NCI-H446 (cell line): ENCODE measurements around the gene VPS13D.
"Not testable (repeated sequence)": the region's sequence is repeated elsewhere in the genome, so short reads cannot be mapped to it uniquely, and the experiment has no call there.

ENCODE experiments used
- DNase-seq, 2 experiments: peaks; one replicate each; lab custom pipeline; 2025; lab: John Stamatoyannopoulos, UW

The VPS13D gene

DNA sequence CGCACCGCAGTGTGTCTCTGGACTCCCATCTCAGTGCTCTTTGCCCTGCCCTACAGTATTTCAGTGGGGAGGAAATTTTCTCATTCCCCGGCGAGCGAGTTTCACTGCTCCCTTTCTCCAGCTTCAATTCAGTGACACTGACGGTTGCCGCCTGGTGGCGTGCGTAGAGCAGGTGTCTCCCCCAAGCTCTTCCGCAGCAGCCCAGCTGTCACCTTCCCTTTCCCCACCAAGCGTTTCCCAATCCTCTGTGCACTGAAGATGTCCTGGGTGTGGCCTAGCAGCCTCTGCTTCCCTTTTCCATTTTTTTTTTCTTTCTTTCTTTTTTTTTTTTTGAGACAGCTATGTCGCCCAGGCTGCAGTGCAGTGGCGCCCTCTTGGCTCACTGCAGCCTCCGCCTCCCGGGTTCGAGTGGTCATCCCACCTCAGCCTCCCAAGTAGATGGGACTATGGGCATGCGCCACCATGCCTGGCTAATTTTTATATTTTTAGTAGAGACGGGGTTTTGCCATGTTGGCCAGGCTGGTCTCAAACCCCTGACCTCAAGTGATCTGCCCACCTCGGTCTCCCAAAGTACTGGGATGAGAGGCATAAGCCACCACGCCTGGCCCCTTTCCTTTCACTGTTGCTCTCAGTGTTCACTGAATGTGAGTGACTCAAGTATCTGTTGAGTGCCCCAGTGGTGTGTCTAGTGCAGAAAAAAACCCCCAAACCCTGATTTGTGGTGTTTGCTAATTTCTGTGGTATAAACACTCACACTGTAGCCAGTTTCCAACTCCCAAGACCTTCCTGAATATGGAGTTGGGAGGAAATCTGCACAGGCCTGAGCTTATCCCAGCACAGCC is 33.0 kb upstream of the VPS13D start:
- no peak for DNase-seq

- DNase-seq, result no peak
These were observed 32.3 kb upstream of the VPS13D start for GRCh38 chr1:12197483-12197880.

GRCh38 chr1:12200208-12200607 is 29.6 kb upstream of the VPS13D start:
- no peak for DNase-seq

- DNase-seq, result no peak
These were observed 28.3 kb upstream of the VPS13D start for GRCh38 chr1:12201352-12202189.

- DNase-seq, result no peak
These were observed 27.7 kb upstream of the VPS13D start for GRCh38 chr1:12202190-12202497.

DNA sequence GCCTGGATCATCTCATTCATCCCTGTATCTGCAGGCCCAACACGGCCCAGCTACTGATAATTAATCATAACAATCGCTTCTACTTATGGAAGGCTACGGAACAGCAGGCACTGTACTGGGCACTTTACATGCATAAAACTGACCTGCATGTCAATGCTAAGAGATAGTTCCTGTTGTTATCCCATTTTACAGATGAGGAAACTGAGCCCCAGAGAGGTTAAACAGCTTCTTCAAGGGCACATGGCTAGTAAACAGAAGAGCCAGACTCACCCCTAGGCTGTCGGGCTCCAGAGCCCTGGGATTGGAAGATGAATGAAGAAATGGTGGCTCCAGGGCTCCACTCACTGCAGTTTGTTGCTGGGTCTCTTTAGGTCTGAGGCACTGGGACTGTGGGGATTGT is 27.3 kb upstream of the VPS13D start:
- no peak for DNase-seq

DNA sequence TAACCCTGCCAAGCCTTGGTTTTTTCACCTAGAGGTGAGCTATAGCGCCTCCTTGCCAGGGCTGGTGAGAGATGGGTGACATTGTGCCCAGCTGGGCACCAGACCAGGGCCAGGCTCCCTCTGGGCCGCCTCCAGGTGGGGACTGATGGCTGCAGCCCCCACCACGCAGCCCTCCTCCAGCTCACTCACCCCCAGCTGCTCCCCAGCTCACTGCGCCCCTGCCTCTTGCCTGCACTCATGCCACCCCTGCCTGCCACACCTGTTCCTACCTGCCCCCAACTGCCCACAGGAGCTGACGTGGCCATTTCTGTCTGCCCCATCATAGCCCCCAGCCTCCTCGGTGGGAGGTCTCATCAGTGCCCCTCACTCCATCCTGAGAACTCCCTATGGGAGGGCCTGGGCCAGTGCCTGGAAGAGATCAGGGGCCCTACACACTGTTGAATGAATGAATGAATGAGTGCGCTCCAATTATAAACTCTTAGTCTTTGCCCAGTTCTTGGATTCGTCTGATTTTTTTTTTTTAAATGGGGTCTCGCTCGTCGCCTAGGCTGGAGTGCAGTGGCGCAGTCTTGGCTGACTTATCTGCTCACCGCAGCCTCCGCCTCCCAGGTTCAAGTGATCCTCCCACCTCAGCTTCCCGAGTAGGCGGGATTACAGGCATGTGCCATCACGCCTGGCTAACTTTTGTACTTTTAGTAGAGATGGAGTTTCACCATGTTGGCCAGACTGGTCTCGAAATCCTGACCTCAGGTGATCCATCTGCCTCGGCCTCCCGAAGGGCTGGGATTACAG is 26.4 kb upstream of the VPS13D start:
- DNase-seq, result no peak

DNA sequence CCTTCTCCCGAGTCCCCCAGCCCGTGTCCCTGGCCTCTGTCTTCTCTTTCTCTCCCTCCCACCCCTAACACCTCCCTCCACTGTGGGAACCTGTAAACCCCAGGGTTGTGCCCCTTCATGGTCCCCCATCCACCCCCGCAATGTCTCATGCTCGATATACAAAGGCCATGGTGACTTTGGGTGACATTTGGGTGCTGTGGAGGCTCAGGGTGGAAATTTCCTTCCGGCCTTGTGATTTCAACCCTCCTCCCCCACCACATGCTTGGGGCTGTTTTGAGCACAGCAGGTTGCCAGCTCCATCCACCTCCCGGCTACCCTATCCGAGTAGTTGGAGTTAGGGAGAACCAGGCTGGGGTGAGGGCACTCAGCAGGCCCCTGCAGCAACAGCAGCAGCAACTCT is 25.7 kb upstream of the VPS13D start:
- DNase-seq, result no peak

DNA sequence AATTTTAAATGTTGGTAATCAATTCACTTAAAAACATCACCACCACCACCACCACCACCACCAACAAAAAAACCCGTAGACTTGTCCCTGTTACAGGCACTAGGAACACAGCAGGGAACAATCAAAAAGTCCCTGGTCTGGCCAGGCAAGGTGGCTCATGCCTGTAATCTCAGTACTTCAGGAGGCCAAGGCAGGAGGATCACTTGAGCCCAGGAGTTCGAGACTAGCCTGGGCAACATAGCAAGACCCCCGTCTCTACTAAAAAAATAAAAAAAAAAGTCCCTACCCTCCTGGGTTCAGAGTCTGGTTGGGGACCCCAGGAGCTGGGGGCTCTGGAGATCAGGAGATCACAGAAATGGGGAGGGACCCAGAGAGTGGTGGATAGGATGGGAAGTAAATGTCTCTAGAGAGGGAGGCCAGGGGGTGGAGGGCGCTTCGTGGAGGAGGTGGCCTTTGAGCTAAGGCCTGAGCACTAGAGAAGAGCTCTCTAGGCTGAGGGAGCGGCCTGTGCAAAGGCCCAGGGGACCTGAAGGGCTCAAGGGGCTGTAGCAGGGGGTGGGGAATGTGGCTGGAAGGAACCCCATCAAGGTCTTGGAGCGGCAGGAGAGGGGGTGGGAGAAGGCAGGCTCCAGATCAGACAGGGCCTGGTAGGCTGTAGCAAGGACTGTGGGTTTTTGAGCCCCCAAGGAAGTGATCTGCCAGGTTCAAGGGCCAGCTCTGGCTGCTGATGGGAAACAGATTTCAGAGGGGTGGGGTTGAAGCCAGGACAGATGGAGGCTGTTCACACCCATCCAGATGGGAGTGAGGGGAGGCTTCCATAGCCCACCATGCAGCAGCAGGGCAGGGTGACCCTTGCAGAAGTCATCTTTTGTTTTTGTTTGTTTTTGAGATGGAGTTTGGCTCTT is 24.8 kb upstream of the VPS13D start:
- DNase-seq, result no peak

- DNase-seq, result no peak
These were observed 23.6 kb upstream of the VPS13D start for GRCh38 chr1:12206238-12206637.

GRCh38 chr1:12206792-12207424 is 22.9 kb upstream of the VPS13D start:
- no peak for DNase-seq

DNA sequence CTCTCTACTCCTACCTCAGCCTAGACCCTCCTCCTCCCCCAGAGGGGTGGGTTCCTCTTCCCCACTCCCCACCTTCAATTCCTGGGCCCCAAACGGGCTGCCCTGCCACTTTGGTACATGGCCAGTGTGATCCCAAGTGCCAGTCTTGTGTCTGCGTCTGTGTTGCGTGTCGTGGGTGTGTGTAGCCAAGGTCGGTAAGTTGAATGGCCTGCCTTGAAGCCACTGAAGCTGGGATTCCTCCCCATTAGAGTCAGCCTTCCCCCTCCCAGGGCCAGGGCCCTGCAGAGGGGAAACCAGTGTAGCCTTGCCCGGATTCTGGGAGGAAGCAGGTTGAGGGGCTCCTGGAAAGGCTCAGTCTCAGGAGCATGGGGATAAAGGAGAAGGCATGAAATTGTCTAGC is 21.6 kb upstream of the VPS13D start:
- no peak for DNase-seq

- DNase-seq, result peak; percentile 43 to 83
These were observed 20.9 kb upstream of the VPS13D start for GRCh38 chr1:12208764-12209494.

DNA sequence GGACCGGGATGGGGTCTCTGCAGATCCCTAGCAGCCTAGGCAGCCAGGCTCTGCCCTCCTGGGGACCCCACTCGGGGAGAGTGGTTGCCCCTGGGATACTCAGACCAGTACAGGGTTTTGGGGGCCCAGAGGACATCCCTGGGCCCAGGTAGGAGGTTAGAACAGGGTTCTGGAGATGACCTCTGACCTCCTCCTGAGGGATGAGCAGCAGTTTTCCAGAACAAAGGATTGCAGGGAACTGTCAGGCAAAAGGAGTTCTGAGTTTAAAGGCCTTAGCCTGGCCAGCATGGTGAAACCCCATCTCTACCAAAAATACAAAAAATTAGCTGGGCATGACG is 20.4 kb upstream of the VPS13D start:
- no peak for DNase-seq

DNA sequence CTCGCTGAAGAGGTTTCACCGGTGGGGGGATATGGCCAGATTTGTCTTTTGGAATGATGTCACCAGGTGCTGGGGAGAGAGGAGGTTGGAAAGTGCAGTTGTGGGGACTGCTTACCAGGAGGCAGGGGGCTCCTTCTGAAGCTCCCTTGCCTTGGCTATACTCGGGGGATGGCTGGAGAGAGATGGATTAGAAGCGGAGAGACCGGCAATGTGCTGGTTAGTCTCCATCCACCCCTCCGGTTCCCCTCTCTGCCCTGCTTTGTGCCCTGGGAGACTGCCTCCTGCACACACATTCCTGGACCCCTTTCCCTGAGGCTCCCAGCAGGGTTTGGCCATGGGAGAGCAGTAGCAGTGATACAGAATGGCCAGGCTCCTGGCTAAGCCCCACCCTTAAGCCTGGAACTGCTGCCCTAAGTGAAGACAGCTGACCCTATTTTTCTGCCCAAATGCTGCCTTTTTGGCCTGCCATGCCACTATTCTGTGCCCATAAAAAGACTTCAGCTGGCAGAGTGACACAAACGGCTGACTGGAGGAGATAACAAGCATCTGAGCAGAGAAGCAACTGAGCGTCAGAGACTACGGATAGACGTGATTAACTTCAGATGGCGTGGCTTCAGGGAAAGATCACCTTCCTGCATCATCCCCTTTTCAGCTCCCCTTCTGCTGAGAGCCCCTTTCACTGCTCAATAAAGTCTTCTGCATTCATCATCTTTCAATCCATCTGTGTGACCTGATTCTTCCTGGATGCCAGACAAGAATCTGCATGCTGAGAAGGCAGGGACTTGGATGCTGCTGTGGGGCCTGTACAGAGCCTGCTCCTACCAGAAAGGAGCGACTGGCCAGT is 14.5 kb upstream of the VPS13D start:
- DNase-seq, result no peak

- DNase-seq, result no peak
These were observed 10.0 kb upstream of the VPS13D start for GRCh38 chr1:12219800-12220199.

GRCh38 chr1:12220890-12221289 is 8.9 kb upstream of the VPS13D start:
- no peak for DNase-seq

- not testable (repeated sequence) for DNase-seq
These were observed 7.1 kb upstream of the VPS13D start for GRCh38 chr1:12222700-12223099.

GRCh38 chr1:12224092-12224491 is 5.7 kb upstream of the VPS13D start:
- DNase-seq, result not testable (repeated sequence)

DNA sequence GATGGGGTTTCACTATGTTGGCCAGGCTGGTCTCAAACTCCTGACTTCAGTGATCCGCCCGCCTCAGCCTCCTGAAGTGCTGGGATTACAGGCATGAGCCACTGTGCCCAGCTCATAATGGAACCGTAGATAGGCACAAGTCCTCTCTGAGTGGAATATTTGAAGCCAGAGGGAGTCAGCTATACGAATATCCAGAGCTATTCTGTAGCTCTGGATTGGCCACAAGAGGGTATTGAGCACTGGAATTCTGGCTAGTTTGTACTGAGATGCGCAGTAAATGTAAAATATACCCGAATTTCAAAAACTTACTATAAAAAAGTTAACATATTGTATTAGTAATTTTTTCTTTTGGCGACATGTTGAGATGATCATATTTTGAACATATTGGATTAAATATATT is 851 bp upstream of the VPS13D start:
- no peak for DNase-seq
